GM18907 (cell line): ENCODE data around the gene ZDHHC8.

ENCODE experiments used
- ATAC-seq: cut with Tn5 transposase; IDR thresholded peaks from one replicate; pipeline ENCODE4 v1.9.1; 2021; ENCODE audit warnings: mild to moderate bottlenecking, moderate library complexity; ENCODE audit not compliant: unreplicated experiment

ZDHHC8 gene

DNA sequence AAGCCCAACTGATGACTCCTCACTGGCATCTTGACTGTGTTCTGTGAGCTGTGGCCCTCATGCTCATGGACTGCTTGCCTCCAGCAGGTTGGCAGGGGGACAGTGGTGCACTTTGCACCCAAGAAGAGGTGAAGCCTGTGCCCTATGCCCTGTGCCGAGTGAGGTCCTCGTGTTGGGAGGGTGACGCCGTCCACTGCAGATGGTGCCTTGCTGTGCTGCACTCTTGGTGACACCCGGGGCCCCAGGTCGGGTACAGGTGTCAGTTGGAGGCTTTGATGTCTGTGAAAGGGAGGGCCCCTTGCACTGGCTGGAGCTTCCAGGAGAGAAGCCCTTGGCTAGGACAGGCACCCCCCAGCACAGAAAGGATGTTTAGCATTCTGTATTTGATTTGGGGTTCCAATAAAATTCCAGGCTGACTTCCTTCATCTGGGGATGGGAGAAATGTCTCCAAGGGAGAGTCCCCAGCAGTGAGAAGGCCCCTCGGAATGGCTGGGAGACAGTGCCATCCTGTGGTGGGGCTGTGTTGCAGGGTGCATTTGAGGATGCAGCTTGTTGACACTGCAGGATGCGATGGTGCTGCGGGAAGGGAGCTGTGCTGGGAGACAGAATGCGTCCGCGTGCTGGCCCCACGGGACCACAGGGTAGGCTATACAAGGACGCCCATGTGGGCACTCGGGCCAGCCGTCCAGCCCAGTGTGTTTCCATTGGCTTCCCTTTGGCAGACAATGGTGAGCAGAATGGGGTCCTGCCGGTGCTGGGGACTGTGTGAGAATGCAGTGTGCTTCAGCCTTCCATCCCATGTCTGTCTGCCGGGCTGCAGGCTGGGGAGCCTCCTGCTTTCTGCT, 2.5 kb upstream of the ZDHHC8 start:
- no peak for ATAC-seq

DNA sequence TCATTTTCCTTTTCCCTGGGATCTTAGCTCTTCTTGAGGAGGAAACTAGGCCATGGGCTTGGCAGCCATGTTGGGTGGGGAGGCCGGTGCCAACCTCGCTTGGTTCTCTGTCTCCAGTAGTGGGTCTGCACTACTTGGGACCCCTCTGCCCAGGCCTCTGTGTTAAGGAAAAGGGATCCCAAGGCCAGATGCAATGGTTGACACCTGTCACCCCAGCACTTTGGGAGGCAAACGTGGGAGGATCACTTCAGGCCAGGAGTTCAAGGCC, 1.9 kb upstream of the ZDHHC8 start:
- ATAC-seq = no peak

DNA sequence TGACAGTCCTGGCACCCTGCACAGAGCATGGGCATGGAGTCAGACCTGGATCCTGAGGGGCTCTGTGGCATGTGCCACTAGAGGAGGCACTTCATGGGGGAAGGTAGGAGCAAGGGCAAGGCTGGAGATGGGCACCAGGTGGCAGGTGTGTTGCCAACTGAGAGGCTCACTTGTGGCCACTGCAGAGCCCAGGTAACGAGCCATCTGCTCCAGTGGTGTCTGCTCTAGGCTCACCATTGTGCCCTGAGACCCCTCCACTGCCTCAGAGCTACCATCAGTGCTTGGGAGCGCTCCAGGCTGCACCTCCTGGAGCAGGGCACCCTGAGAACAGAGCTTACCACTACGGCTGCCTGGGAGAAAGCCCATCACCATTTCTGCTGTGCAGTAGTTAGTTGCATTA, 1.3 kb upstream of the ZDHHC8 start:
- no peak for ATAC-seq

DNA sequence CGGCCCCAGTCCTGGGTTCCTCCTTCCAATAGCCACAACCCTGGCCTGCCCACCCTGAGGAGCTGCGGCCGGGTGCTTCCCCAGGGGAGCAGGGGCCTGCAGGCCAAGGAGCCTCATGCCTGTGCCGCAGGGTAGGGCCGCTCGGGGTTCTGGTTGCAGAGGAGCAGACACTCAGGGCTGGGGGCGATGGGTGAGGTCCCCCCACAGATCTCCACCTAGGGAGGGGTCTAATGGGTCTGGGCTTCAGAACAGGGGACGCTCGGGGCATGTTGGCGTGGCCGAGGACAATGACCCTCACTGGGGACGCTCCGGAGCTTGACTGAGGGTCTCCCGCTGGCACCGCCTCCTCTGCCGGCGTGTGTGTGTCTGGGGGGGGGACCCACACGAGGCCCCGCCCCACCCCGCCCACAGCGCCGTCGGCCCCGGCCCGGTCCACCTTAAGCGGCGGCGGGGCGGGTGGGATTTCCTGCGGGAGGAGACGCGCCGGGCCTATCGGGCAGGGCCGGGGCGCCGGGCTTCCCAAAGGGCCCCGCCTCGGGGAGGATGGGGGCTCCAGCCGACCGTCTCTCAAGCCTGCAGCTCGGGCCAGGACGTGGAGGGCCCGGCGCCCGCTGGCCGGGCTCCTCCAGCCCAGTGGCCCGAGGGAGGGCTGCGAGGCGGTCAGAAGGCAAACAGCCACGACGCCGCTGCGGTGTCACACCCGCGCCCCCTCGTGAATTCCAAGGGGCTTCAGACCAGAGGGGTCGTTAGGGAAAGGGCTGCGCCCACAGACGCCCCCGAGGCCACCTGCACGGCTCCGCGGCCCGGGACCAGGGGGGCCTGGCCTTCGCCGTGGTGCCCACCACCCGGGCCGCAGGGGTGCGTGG, 640 bp upstream of the ZDHHC8 start:
- peak; percentile 40 for ATAC-seq

DNA sequence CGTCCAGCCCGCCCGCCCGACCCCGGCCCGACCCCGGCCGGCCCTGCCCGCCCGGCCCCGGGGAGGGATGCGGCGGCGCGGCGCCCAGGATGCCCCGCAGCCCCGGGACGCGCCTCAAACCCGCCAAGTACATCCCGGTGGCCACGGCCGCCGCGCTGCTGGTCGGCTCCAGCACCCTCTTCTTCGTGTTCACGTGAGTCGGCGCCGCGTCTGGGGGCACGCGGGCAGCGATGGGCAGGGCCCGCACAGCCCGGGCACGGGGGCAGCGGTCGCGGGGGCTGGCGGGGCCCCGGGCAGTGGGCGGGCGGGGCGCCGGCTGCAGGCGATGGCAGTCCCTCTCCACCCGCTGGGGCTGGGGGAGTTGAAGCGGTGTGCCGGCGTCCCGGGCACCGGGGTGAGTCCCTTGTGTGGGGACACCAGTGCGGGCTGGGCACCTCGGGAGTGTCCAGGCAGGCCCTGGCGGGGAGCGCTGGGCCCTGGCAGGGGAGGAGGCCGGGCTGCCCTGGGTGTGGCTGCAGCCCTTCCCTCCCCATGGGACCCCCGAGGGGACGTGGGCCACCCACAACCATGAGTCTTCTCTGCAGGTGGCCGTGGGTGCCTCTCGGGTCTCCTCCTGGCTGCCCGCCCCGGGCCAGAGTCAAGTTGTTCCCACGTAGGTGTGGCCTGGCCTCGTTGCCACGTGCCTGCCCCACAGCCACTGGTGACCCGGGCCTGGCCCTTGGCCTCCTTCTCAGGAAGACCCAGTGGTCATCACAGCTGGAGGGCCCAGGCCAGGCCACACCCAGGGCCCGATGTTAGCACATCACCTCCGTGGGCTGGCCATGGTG, 468 bp downstream of the ZDHHC8 start:
- ATAC-seq = peak; percentile 4

DNA sequence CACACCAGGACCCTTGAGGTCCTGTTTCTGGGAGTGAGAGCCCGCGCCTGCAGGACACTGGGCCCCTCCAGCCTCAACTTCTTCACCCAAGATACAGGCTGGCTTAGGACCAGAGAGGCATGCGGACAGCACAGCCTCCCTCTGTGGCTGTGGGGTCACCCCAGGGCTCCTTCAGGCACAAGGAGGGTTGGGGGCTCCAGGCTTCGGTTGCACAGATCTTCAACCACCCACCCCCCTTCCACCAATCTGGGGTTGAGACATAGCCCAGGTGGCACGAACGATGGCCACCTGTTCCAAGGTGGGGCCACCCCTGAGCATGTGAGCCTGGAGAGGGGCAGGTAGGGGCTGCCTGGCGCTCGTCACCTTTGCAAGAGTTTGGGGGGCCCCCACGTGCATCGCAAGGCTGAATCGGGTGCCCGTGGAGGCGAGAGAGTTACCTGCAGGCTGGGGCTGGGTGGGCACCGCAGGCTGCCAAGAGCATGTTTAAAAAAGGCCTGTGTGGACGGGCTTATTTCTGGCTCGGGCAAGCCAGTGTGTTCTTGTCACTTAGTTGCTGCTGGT, 1.2 kb downstream of the ZDHHC8 start:
- no peak for ATAC-seq

DNA sequence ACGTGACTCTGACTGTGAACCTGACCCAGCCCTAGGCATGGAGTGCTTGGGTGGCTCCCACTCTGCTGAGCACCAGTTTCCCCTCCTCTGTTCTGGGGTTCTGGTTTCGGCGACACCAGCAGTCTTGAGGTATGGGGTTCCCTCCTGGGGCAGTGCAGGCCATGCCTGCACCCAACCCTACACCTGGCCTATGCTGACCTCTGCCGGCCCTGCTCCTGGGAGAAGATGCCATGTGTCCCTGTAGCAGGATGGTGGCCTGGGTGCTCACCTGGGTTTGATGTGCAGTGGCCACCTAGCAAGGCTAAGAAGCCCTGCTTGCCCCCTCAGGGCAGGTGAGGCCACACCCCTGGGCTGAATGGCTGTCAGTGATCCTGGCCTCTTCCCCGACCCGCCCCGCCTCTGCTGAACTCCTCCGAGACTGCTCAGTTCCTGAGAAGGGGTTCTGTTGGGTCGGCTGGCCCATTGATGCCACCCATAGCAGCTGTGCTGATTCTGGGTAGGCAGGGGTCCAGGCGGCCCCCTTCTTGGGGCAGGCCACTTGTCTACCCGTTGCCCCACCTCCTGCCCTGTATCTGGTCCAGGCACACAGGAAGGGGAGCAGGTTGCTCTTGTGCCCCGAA, 2.4 kb downstream of the ZDHHC8 start:
- no peak for ATAC-seq

DNA sequence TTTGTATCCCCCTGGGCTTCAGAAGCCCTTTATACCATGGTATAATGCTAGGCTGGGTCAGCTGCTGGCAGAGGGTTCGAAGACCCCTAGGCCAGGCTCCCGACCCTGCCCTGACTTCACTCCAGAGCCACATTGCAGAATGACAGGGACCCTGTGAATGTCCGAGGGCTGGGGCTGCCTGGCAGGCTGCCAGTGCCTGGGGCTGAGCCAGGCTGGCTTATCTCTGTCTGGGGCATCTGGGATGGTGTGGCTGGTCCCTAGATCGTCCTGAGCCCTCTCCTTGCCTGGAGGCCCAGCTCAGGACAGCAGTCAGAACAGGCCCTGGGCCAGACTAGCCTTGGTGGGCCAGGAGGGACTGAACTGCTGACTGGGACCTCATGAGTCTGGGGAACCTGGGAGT, 3.7 kb downstream of the ZDHHC8 start:
- ATAC-seq = no peak

DNA sequence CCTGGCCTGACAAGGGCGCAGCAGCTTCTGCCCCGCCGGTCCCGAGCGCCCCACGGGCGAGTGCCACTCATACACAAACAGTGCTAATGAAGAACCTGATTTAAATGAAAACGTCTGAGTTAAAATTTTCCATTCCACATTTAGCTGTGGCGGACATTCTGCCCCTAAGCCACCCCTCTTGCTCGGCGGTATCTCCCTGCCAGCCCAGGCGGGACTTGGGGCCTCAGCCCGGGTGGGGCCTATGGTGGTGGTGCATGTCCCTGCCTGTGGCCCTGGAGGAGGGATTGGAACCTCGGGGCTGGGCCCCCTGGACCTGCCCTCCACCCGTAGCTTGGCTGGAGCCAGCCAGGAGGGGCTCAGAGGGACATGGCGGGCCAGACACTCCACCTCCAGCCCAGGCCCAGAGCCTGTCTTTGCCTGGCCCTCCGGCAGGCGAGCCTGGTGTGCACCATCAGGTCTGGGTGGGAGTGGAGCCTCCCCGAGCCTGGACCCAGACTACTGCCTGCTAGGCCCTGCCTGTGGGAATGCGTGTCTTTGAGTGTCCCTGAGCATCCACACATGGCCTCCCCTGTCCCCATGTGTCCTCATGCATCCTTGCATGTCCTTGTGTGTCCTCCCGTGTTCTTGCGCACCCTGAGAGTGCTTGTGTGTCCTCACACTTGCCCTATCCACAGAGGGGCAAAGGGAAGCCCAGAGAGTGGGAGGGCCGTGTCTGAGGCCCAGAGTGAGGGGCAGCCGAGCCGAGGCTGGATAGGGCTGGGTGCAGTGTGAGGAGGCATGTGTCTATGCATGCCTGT, 4.4 kb downstream of the ZDHHC8 start:
- no peak for ATAC-seq

DNA sequence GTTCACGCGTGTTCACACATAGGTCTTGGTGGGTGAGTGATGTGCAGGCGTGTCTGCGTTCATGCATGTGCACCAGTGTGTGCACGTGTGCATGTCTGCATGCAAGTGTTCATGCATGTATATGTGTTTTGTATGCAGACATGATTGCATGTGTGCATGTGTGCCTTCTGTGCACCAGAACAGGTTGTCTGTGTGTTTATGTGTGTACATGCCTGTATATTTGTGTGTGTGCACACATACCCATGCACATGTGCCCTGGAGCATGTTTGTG, 4.9 kb downstream of the ZDHHC8 start:
- ATAC-seq = no peak

DNA sequence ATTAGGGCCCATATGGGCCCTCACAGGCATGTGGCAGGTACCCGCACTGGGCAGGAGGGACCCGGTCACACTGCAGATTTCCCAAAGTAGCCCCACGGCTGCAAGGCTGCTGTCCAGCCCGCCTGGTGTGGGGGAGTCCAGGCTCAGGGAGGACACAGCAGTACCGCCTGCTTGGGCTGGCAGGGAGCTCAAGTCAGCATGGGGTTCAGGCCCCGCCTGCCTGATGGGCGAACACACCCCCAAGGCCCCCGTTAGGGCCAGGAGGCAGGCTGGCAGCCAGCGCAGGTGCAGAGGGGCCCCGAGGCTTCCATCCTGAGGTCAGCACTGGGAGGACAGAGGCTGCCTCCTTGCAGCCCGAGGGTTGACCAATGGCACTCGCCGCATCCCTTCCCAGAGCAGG, 5.5 kb downstream of the ZDHHC8 start:
- no peak for ATAC-seq

DNA sequence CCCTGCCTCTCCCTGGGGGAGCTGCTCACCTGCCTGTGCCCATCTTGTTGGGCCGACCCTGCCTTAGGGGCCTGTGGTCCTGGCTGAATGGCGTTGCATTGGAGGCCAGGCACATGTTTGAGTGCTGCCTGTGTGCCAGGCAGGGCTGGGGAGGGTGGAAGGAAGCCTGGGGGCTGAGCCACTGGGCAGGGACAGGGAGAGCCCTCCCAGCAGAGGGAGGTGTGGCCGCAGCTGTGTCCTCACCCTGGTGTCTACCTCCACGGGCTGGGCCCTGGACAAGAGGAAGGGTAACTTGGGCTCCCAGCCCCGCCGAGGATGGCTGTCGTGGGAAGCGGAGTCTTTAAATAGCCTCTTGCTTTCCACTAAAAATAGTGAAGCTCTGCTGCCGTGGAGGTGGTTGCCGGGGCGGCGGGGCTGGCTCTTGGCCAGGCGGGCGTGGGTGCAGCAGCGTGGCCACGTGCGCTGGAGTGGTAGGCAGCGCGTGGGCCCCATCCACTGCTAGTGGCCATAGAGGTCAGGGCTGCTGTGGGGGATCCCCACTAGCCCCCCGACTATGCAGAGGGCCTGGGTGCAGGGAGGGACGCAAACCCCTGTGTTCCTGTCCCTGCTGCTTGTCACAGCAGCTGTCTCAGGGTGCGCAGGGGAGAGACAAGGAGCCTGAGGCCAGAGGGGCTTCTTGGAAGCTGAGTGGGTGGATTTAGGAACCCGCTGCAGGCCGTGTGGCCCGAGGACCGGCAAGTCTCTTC, 6.2 kb downstream of the ZDHHC8 start:
- no peak for ATAC-seq

DNA sequence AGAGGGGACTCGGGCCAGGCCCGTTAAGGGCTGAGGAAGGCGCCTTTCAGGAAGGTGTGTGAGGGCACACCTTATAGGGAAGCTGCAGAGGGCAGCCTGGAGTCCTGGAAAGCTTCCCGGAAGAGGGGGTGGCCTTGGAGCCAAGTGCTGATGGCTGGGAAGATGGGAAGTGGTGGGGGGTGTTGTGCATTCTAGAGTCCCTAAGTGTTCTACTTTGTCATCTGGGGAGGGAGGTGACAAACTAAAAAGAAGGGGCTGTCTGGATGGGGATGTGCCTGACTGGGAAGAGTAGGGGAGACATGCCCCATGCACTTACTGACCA, 6.8 kb downstream of the ZDHHC8 start:
- ATAC-seq = no peak

DNA sequence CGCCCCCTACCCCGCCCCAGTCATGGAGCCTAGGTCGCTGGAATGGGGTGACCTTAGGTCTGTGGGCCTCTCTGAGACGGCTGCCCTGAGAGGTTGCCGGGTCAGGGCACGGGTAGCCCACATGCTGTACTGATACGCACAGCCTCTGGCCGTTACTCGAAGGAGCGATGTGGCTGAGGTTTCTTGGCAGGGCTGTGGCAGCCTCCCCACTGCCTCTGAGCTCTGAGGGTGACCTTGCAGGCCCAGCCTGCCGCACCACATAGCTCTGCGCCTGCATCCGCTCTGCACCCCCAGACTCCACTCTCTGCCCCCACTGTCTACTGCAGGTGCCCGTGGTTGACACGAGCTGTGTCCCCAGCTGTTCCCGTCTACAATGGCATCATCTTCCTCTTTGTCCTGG, 7.3 kb downstream of the ZDHHC8 start:
- no peak for ATAC-seq

DNA sequence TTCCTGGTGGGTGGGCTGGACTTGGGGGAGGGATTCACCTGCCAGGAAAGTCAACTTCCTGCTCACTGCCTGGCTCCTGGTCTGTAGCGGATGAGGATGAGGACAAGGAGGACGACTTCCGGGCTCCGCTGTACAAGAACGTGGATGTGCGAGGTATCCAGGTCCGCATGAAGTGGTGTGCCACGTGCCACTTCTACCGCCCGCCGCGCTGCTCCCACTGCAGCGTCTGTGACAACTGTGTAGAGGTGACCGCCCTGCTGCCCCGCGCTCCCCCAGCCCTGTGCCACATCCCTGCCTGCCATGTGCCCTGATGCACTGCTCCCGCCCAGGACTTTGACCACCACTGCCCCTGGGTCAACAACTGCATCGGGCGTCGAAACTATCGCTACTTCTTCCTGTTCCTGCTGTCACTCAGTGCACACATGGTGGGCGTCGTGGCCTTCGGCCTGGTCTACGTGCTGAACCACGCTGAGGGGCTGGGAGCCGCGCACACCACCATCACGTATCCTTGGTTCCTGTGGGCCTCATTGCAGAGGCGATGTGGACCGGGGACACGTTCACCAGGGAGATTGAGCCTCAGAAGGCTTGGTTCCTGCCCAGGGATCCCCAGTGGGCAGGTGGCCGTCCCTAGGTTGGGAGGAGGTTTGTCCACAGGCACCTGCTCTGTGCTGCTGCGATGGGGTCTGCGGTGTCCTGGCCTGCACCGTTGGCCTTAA, 7.9 kb downstream of the ZDHHC8 start:
- no peak for ATAC-seq

DNA sequence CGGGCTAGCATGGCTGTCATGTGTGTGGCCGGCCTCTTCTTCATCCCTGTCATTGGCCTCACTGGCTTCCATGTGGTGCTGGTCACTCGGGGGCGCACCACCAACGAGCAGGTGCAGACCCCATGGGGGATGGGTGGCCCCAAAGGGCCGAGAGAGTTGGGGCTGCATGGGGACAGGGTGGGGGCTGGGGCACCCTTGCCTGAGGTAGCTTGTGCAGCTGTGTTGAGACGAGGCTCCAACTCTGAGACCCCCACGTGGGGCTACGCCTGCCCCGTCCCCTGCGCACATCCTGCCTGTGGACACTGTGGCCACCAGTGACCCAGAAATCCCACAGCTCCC, 8.5 kb downstream of the ZDHHC8 start:
- no peak for ATAC-seq

DNA sequence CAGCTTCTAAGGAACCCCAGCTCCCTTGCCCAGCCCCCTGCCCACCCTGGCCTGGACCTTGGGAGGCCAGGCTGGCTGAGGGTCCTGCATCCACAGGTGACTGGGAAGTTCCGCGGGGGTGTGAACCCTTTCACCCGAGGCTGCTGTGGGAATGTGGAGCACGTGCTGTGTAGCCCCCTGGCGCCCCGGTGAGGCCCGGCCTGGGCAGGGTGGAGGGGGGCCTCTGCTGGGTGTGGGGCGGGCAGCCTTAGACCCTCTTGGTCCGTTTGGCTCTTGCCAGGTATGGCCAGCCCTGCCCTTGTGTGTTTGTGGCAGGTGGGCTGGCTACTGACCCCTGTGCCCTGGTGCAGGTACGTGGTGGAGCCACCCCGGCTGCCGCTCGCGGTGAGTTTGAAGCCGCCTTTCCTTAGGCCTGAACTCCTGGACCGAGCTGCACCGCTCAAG, 8.9 kb downstream of the ZDHHC8 start:
- no peak for ATAC-seq

DNA sequence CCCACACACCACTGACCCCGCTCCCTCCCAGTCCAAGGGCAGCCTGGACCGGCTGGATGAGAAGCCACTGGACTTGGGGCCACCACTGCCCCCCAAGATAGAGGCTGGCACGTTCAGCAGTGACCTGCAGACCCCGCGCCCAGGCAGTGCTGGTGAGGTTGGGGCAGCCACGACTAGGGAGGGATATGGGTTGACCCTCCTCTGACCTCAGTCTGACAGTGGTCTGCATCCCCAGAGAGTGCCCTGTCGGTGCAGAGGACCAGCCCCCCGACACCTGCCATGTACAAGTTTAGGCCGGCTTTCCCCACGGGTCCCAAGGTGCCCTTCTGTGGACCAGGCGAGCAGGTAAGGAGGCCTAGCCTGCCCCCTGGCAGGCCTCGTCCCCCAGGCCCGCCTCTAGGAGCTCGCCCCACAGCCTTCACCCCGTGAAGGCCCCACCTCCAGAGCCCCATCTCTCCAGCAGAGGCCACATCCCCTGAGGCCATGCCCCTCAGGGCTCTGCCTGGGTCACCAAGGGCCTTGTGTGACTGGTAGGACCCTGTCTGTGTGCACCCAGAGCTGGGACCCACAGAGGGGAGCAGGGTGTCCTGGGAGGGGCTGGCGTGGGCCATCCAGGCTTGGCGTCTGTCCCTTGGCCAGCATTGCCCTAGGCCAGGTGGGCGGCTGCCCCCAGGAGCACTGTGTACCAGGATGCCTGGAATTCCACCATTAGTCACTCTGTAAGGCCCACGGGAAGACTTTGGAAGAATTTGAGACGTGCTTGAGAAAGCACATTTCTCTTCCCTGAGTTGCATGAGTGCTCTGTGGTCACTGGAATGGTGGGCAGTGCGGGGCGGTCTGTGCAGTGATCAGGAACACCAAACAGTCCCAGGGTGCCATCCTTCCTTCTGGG, 9.8 kb downstream of the ZDHHC8 start:
- no peak for ATAC-seq
